Thyroid gland (tissue), 4 donors: ENCODE results near the gene ZNF281. TPM values are rescaled to one million over a fixed set of nuclear protein-coding genes. Genes with fewer than 3 reads are reported as not detected.

Experiments used
- DNase-seq, 2 donors: peaks; one replicate each; pipeline ENCODE4 v3.0.0-alpha.2; 2019
- H3K27ac ChIP-seq, 3 donors: fragments of 200-600 bp; sonication (generic); 1 replicate in 2 of 3; 2 replicates in 1 of 3; pipeline ENCODE4 v1.5.1; 2016 to 2019; ENCODE audit warnings: mild to moderate bottlenecking in 1 of 3, moderate library complexity in 1 of 3
- H3K27me3 ChIP-seq: fragments of 200-600 bp; sonication (generic); one replicate; pipeline ENCODE4 v1.5.1; 2019
- H3K36me3 ChIP-seq, 2 donors: fragments of 200-600 bp; sonication (generic); one replicate each; pipeline ENCODE4 v1.5.1; 2016 to 2019
- H3K4me1 ChIP-seq, 2 donors: fragments of 200-600 bp; sonication (generic); one replicate each; pipeline ENCODE4 v1.5.1; 2017 to 2019
- H3K4me3 ChIP-seq, 3 donors: fragments of 200-600 bp; sonication (generic); replicated peaks in 1 of 3; 1 replicate in 2 of 3; 2 replicates in 1 of 3; pipeline ENCODE4 v1.5.1; 2016; ENCODE audit warnings: mild to moderate bottlenecking in 1 of 3
- H3K9me3 ChIP-seq: fragments of 200-600 bp; sonication (generic); one replicate; pipeline ENCODE4 v1.5.1; 2017
- CTCF ChIP-seq, 6 experiments: fragments of 200-600 bp in 3 of 6; fragments of 450-650 bp in 3 of 6; sonication (generic) in 3 of 6; IDR thresholded peaks; one replicate each; pipeline ENCODE4 v1.5.1; 2016 to 2019; ENCODE audit warnings: antibody characterized with exemption in 6 of 6, mild to moderate bottlenecking in 2 of 6, inconsistent platforms in 1 of 6, moderate library complexity in 1 of 6
- POLR2A ChIP-seq, 2 donors: fragments of 450-650 bp; IDR thresholded peaks; one replicate each; pipeline ENCODE4 v1.6.1; 2017; ENCODE audit warnings: antibody characterized with exemption in 2 of 2, mild to moderate bottlenecking in 2 of 2, moderate library complexity in 1 of 2
- WGBS, 2 donors: methylation state at CpG; one replicate each; pipeline ENCODE4 v1.1.5; 2017; 5-methylcytosine and 5-hydroxymethylcytosine counted together
- intact Hi-C: fragments of 100-400 bp; cut with DNase I; formaldehyde crosslinking; loops from one replicate; pipeline ENCODE4 v1.15.1; 2023
- total RNA-seq, 4 donors: library from RNA; depleted of rRNA; stranded (reverse); fragments of >200 nt; gene quantifications; one replicate each; pipeline ENCODE4 v1.2.3, GENCODE V29; 2016

The ZNF281 gene
- total RNA-seq, 4 donors from 2014 or later = 9.8 to 16.9 (median 12.5) TPM

DNA sequence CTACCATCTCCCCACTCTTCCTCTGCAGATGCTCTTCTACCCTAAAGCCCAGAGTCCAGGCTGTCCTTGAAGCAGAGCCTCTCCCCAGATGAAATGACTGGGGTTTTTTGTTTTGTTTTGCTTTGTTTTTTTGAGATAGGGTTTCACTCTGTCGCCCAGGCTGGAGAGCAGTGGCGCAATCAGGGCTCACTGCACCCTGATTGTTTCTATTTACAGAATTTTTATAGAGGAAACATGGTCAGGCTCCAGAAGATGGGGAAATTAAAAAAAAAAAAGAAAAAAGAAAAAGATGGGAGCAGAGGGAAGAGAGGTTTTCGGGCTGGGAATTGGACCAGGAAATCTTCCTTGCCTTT, 43.7 kb upstream of the ZNF281 start:
- no peak for TF ChIP-seq CTCF (IDR thresholded peaks at IDR 0.05)
- no peak for TF ChIP-seq POLR2A (IDR thresholded peaks at IDR 0.05)
- no peak overlapping the region for H3K4me3 ChIP-seq
- intact Hi-C loops = no loop called here
- no peak for DNase-seq
- no peaks in the 10 kb centered on the region for H3K9me3 ChIP-seq
- H3K36me3 ChIP-seq = no peaks in the 10 kb centered on the region
- 60 to 65% methylated on average over 3 of the region's 3 CpGs for WGBS, 2 donors
- H3K27ac ChIP-seq = no peak overlapping the region
- no peaks in the 10 kb centered on the region for H3K4me1 ChIP-seq
- no peaks in the 10 kb centered on the region for H3K27me3 ChIP-seq

DNA sequence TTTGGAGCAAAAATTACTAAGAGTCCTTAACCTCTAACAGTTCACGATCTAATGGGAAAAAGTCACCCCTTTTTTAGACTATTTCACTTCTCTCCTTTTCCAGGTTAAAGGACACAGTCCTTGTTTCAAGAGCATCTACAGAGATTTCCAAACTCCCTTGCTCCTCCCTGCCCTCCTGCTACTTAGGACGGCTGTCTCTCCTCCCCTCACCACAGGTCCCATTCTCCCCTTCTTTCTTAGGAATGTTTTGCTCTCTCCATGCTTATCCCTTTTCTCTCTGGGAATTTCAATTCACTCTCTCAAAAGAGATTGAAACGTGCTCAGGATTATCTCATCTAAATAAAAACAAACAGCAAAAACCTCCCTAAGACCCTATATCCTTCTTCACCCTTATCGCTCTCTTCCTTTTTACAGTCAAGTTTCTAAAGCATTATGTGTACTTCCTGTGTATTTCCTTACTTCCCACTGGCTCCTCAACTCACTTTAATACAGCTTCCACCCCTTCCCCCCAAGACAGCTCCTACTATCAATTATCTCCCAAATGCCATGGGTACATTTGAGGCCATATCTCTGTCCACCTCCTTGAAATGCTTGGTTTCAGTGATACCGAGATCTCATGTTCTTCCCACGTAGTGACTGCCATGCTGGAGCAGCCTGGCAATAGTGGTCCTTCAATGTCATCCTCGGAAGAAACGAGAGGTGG, 43.2 kb upstream of the ZNF281 start:
- WGBS, 2 donors = 73 to 74% methylated on average over 8 of the region's 8 CpGs

GRCh38 chr1:200448034-200448762, 38.4 kb upstream of the ZNF281 start:
- Histone ChIP-seq H3K27me3 (no peaks in the 10 kb centered on the region), H3K4me1 (no peaks in the 10 kb centered on the region), H3K9me3 (no peaks in the 10 kb centered on the region), H3K4me3 (no peak overlapping the region), H3K36me3 (no peaks in the 10 kb centered on the region), H3K27ac (no peak overlapping the region)
- WGBS, 2 donors = 83 to 87% methylated on average over 6 of the region's 6 CpGs
- intact Hi-C loops = no loop called here
- DNase-seq = no peak
- TF ChIP-seq CTCF (IDR thresholded peaks at IDR 0.05) (no peak), POLR2A (IDR thresholded peaks at IDR 0.05) (no peak)

More for the DNA sequence above, 43.2 kb upstream of the ZNF281 start:
- H3K27me3 ChIP-seq = no peaks in the 10 kb centered on the region
- no peaks in the 10 kb centered on the region for H3K9me3 ChIP-seq
- TF ChIP-seq POLR2A (IDR thresholded peaks at IDR 0.05) (no peak), CTCF (IDR thresholded peaks at IDR 0.05) (no peak)
- no peaks in the 10 kb centered on the region for H3K4me1 ChIP-seq
- intact Hi-C loops = no loop called here
- no peaks in the 10 kb centered on the region for H3K36me3 ChIP-seq
- no peak for DNase-seq
- H3K27ac ChIP-seq = no peak overlapping the region
- no peak overlapping the region for H3K4me3 ChIP-seq

GRCh38 chr1:200445213-200445612, 35.4 kb upstream of the ZNF281 start:
- intact Hi-C loops = no loop called here
- Histone ChIP-seq H3K36me3 (no peaks in the 10 kb centered on the region), H3K9me3 (no peaks in the 10 kb centered on the region), H3K27ac (no peak overlapping the region), H3K27me3 (no peaks in the 10 kb centered on the region), H3K4me1 (no peaks in the 10 kb centered on the region), H3K4me3 (no peak overlapping the region)
- no peak for TF ChIP-seq CTCF (IDR thresholded peaks at IDR 0.05)
- TF ChIP-seq POLR2A (IDR thresholded peaks at IDR 0.05) = no peak
- 86 to 100% methylated on average over 1 of the region's 1 CpG for WGBS, 2 donors
- no peak for DNase-seq

GRCh38 chr1:200444478-200444877, 34.6 kb upstream of the ZNF281 start:
- 90 to 97% methylated on average over 4 of the region's 4 CpGs for WGBS, 2 donors
- H3K36me3 ChIP-seq = no peaks in the 10 kb centered on the region
- no peak for TF ChIP-seq POLR2A (IDR thresholded peaks at IDR 0.05)
- no peaks in the 10 kb centered on the region for H3K27me3 ChIP-seq
- H3K4me3 ChIP-seq = no peak overlapping the region
- H3K27ac ChIP-seq = no peak overlapping the region
- intact Hi-C loops = no loop called here
- H3K9me3 ChIP-seq = no peaks in the 10 kb centered on the region
- no peaks in the 10 kb centered on the region for H3K4me1 ChIP-seq
- no peak for DNase-seq
